Smooth muscle cell (in vitro differentiated cells): ENCODE results near the gene MPPED2. TPM values are rescaled to one million over a fixed set of nuclear protein-coding genes. Genes with fewer than 3 reads are reported as not detected.

Source experiments
- DNase-seq: peaks from one replicate; lab custom pipeline; 2025; ENCODE audit not compliant: unreplicated experiment; lab: John Stamatoyannopoulos, UW
- H2AFZ ChIP-seq: fragments of 200-600 bp; sonication (generic); 2 replicates; pipeline ENCODE4 v1.6.0; 2016; ENCODE audit warnings: antibody characterized with exemption, low read depth, mild to moderate bottlenecking
- H3F3A ChIP-seq: fragments of 200-600 bp; sonication (generic); 2 replicates; pipeline ENCODE4 v1.6.0; 2017; ENCODE audit warnings: antibody characterized with exemption, low read depth
- H3K27ac ChIP-seq: fragments of 200-600 bp; sonication (generic); 2 replicates; pipeline ENCODE4 v1.5.1; 2016; ENCODE audit warnings: low read depth, mild to moderate bottlenecking
- H3K27me3 ChIP-seq: fragments of 200-600 bp; sonication (generic); 2 replicates; pipeline ENCODE4 v1.6.1; 2016; ENCODE audit warnings: low read depth, mild to moderate bottlenecking
- H3K36me3 ChIP-seq: fragments of 200-600 bp; sonication (generic); 2 replicates; pipeline ENCODE4 v1.5.1; 2016; ENCODE audit warnings: low read depth
- H3K4me1 ChIP-seq: fragments of 200-600 bp; sonication (generic); 2 replicates; pipeline ENCODE4 v1.5.1; 2016; ENCODE audit warnings: low read depth
- H3K4me2 ChIP-seq: fragments of 200-600 bp; sonication (generic); 2 replicates; pipeline ENCODE4 v1.6.0; 2016; ENCODE audit warnings: mild to moderate bottlenecking
- H3K4me3 ChIP-seq: fragments of 200-600 bp; sonication (generic); 2 replicates; pipeline ENCODE4 v1.5.1; 2016; ENCODE audit warnings: mild to moderate bottlenecking
- H3K79me2 ChIP-seq: fragments of 200-600 bp; sonication (generic); 2 replicates; pipeline ENCODE4 v1.6.0; 2016; ENCODE audit warnings: low read depth, mild to moderate bottlenecking
- H3K9ac ChIP-seq: fragments of 200-600 bp; sonication (generic); 2 replicates; pipeline ENCODE4 v1.6.0; 2016; ENCODE audit warnings: low read depth
- H3K9me3 ChIP-seq: fragments of 200-600 bp; sonication (generic); replicated peaks from 2 replicates; pipeline ENCODE4 v1.5.1; 2016; ENCODE audit warnings: low read depth
- H4K20me1 ChIP-seq: fragments of 200-600 bp; sonication (generic); 2 replicates; pipeline ENCODE4 v1.6.0; 2016; ENCODE audit warnings: low read depth
- WGBS: methylation state at CpG from one replicate; pipeline ENCODE4 v1.1.7; 2016; ENCODE audit warnings: low lambda C conversion rate; 5-methylcytosine and 5-hydroxymethylcytosine counted together
- polyA plus RNA-seq: library from polyadenylated mRNA; unstranded; fragments of >200 nt; fragmentation: Nextera tagmentation; extraction: Ambion mirVana; gene quantifications from 2 replicates; pipeline ENCODE4 v1.2.1, GENCODE V29; 2016
- total RNA-seq: library from RNA; depleted of rRNA; stranded (reverse); fragments of >200 nt; gene quantifications from 2 replicates; pipeline ENCODE4 v1.2.3, GENCODE V29; 2014
- TF ChIP-seq, protein P1 (sequence below): fragments of 200-600 bp; sonication (generic); IDR thresholded peaks from 2 replicates; pipeline ENCODE4 v1.5.1; 2017; ENCODE audit warnings: borderline replicate concordance, mild to moderate bottlenecking, antibody characterized with exemption; ENCODE audit not compliant: insufficient read depth, poor library complexity, severe bottlenecking

MPPED2 gene
- total and polyA plus RNA-seq, 2 experiments from 2014 or later = 0.82 to 1.4 TPM

DNA sequence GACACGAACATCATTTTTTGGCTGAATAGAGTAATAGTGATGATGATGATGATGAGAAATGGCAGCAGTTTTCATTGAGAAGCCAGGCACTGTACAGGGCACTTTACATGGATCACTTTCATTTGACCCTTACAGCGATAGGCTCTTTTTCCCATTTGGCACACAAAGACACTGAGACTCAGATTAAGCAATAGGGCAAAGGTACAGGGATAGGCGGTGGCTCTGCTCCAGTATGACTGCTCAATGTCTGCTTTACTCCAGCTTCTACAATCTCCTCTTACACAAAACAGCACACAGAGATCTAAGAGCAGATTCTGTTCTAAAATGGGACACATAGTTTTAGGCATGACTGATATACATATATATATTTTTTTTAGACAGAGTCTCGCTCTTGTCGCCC lies 40.6 kb downstream of the MPPED2 start:
- Histone ChIP-seq H2AFZ (no peak overlapping the region), H3K27ac (no peak overlapping the region), H3K4me3 (no peak overlapping the region), H3K4me2 (no peak overlapping the region), H3K9ac (no peak overlapping the region), H3K9me3 (no peaks in the 10 kb centered on the region), H3K79me2 (no peaks in the 10 kb centered on the region), H3F3A (no peaks in the 10 kb centered on the region), H3K27me3 (no peaks in the 10 kb centered on the region), H3K36me3 (no peaks in the 10 kb centered on the region), H3K4me1 (no peaks in the 10 kb centered on the region), H4K20me1 (no peaks in the 10 kb centered on the region)
- 97% methylated on average over 5 of the region's 5 CpGs for WGBS
- no peak for DNase-seq
- TF ChIP-seq, protein P1, sequence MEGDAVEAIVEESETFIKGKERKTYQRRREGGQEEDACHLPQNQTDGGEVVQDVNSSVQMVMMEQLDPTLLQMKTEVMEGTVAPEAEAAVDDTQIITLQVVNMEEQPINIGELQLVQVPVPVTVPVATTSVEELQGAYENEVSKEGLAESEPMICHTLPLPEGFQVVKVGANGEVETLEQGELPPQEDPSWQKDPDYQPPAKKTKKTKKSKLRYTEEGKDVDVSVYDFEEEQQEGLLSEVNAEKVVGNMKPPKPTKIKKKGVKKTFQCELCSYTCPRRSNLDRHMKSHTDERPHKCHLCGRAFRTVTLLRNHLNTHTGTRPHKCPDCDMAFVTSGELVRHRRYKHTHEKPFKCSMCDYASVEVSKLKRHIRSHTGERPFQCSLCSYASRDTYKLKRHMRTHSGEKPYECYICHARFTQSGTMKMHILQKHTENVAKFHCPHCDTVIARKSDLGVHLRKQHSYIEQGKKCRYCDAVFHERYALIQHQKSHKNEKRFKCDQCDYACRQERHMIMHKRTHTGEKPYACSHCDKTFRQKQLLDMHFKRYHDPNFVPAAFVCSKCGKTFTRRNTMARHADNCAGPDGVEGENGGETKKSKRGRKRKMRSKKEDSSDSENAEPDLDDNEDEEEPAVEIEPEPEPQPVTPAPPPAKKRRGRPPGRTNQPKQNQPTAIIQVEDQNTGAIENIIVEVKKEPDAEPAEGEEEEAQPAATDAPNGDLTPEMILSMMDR = no peak

DNA sequence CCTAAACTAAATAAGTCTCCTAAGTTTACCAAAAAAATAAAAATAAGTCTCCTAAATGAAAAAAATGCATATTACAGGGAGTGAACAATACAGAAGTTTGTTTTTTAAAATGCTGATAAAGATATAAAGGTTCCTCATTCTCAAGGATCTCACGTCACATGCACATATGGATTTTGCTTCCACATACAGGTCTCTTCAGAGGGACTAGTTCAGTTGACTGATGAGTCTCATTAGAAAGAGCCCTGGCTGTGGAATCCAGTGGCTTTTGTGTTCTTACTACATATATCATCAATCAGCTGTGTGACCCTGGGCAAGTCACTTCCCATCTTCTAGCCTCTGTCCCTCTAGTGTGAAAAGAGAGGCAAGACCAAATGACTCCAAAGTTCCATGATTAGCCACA lies 43.1 kb downstream of the MPPED2 start:
- TF ChIP-seq, protein P1 = no peak
- H2AFZ ChIP-seq = no peak overlapping the region
- WGBS = 97% methylated on average over 1 of the region's 1 CpG
- H3K27ac ChIP-seq = no peak overlapping the region
- H3K4me2 ChIP-seq = no peak overlapping the region
- no peaks in the 10 kb centered on the region for H3K9me3 ChIP-seq
- H3K9ac ChIP-seq = no peak overlapping the region
- H3K36me3 ChIP-seq = no peaks in the 10 kb centered on the region
- H3K79me2 ChIP-seq = no peaks in the 10 kb centered on the region
- H3F3A ChIP-seq = no peaks in the 10 kb centered on the region
- H3K4me3 ChIP-seq = no peak overlapping the region
- H3K27me3 ChIP-seq = no peaks in the 10 kb centered on the region
- H3K4me1 ChIP-seq = no peaks in the 10 kb centered on the region
- no peak for DNase-seq
- no peaks in the 10 kb centered on the region for H4K20me1 ChIP-seq

DNA sequence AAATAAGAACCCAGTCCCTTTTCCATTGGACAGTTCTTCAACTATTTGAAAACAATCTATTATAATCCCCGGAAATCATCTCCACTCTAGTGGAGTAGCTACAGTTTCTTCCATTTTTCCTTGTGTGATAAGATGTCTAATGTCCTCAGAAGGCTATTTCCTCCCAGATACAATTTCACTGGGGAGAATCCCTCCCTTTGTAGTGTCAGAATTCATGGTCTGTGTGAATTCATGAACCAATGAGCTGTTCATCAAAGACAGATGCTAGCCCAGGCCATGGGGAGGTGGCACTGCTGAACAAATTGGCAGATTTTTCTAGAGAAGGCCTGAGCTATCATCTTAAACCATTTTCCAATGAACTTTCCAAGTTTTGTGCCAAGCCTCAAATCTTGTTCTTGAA lies 45.4 kb downstream of the MPPED2 start:
- Histone ChIP-seq H3K9me3 (no peaks in the 10 kb centered on the region), H3K79me2 (no peaks in the 10 kb centered on the region), H3K4me1 (no peaks in the 10 kb centered on the region), H2AFZ (no peak overlapping the region), H3K9ac (no peak overlapping the region), H3F3A (no peaks in the 10 kb centered on the region), H3K27me3 (no peaks in the 10 kb centered on the region), H4K20me1 (no peaks in the 10 kb centered on the region), H3K36me3 (no peaks in the 10 kb centered on the region), H3K4me2 (no peak overlapping the region), H3K27ac (no peak overlapping the region), H3K4me3 (no peak overlapping the region)
- no peak for DNase-seq
- TF ChIP-seq, protein P1 = no peak
- 100% methylated on average over 1 of the region's 1 CpG for WGBS

DNA sequence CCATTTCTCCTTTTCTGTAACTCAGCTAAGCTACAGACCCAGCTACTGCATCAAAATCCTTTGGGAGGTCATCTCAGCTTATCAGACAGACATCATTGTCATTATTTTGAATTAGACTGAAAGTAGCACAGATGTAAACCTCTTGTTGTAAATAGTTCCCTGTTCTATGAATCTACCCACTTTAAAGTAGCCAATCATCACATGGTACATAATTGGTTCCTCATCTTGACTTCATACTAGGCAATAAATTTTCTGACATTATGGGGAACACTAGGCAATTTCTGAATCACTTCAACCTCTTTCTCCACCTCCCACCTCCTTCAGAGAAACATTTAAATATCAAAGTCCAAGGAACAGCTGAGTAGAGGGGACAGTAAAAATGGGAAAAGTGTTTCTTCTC lies 47.9 kb downstream of the MPPED2 start:
- Histone ChIP-seq H3F3A (no peaks in the 10 kb centered on the region), H3K4me1 (no peaks in the 10 kb centered on the region), H3K79me2 (no peaks in the 10 kb centered on the region), H3K36me3 (no peaks in the 10 kb centered on the region), H3K9me3 (no peaks in the 10 kb centered on the region), H3K4me2 (no peak overlapping the region), H4K20me1 (no peaks in the 10 kb centered on the region), H3K4me3 (no peak overlapping the region), H3K27ac (no peak overlapping the region), H2AFZ (no peak overlapping the region), H3K9ac (no peak overlapping the region), H3K27me3 (no peaks in the 10 kb centered on the region)
- no peak for DNase-seq
- TF ChIP-seq, protein P1 = no peak
